Measurements from ENCODE around the gene MLLT1.

GRCh38 chr19:6260912-6261650, 18.7 kb downstream of the MLLT1 start:
- no peak for TF ChIP-seq EZH2 (IDR thresholded peaks at IDR 0.05; ENCODE audit: borderline replicate concordance, insufficient read depth, low read depth, low read length, poor library complexity, severe bottlenecking)
- TF ChIP-seq, protein P1, sequence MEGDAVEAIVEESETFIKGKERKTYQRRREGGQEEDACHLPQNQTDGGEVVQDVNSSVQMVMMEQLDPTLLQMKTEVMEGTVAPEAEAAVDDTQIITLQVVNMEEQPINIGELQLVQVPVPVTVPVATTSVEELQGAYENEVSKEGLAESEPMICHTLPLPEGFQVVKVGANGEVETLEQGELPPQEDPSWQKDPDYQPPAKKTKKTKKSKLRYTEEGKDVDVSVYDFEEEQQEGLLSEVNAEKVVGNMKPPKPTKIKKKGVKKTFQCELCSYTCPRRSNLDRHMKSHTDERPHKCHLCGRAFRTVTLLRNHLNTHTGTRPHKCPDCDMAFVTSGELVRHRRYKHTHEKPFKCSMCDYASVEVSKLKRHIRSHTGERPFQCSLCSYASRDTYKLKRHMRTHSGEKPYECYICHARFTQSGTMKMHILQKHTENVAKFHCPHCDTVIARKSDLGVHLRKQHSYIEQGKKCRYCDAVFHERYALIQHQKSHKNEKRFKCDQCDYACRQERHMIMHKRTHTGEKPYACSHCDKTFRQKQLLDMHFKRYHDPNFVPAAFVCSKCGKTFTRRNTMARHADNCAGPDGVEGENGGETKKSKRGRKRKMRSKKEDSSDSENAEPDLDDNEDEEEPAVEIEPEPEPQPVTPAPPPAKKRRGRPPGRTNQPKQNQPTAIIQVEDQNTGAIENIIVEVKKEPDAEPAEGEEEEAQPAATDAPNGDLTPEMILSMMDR (IDR thresholded peaks at IDR 0.05), result peak; percentile 48

Data from B cell (primary cell).